ENCODE data around the gene MICALL2.

MICALL2 gene

DNA sequence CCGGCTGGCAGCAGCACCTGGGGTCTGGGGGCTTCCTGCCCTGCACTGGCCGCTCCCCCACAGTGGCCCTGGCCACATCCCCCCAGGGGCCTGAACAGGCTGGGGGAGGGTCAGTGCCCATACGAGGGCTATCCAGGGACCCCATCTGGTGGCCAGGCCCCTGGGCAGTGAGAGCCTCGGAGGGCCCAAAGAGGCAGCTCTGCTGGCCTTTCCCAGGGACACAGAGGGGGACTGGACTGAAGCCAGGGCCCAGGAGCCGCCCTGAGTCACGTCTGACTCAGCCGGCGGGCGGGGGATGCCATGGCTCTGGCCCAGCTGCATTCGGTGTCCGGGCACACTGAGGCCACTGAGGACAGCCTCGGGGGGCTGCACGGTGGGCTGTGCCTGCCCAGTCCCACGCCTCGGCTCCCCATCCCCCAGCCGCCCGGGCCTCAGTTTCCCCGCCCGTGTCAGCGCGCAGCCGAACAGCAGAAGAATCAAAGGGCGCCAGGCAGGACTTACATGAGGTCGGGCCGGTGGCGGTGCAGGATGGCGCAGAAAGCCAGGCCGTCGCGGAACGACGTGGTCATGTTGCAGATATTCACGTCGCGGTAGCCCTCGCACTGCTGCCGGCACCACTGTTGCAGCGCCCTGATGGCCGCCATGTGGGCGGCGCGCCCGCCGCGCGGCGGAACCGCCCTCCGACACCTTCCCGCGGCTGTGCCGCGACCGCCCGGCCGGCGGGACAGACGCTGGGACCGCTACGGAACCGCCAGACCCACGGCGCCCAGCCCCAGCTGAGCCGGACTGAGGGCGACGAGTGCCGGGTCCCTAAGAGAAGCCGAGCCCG lies at the start of gene MICALL2:
TSS of gene MICALL2 (minus strand) at position 788 of the 829 bp plus-strand sequence. CDS start at position 644, 144 bp downstream.
- DNase-seq: no peak

DNA sequence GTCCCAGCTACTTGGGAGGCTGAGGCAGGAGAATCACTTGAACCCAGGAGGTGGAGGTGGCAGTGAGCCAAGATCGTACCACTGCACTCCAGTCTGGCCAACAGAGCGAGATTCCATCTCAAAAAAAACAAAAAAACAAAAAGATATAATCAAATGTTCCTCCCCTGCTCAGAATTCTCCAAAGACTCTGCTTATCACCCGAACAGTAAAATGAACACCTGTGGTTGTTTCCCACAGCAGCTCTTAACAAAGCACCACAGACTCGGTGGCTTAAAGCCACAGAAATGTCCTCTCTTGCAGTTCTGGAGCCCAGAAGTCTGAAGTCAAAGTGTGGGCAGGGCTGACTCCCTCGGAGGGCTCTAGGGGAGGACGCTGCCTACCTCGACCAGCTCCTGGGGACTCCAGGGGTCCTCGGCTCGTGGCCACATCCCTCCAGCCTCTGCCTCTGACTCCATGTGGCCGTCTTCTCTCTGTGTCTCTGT lies 49.0 kb upstream of the MICALL2 start:
- DNase-seq: no peak

DNA sequence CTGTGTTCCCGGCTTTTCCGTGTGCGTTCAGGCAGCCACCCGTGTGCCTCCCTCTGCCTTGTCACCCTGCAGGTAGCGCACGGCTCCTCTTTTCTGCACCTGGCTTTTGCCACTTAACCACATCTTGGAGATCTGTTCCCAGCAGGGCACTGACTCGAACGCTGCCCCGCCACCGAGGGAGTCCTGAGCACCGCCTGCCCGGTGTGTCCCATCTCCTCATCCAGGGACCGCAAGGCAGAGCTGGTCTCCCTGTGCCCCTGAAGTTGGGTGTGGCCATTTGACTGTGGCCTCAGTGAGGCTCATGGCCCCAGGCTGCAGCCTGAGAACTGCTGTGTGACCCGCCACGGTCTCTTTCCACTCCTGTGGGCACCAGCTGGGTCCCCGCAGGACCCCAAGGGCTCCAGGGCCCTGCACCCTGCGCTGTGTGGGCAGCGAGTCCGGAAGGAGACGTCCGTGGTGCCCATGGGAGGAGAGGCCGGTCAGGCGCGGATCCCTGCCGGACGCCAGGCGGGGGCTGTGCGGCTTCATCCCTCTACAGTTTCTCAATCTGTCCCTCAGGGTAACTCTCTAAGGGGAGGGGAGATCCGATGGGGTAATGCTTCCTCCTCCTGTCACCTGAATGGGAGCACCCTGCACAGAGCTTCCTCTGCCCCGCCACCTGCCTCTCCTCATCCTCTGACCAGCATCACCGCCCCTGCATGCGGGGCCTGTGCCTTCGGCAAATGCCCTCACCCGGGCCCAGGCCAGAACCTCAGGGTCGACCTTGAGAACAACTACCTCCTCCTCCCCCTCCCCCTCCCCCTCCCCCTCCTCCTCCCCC lies 46.7 kb upstream of the MICALL2 start:
- no peak for DNase-seq

DNA sequence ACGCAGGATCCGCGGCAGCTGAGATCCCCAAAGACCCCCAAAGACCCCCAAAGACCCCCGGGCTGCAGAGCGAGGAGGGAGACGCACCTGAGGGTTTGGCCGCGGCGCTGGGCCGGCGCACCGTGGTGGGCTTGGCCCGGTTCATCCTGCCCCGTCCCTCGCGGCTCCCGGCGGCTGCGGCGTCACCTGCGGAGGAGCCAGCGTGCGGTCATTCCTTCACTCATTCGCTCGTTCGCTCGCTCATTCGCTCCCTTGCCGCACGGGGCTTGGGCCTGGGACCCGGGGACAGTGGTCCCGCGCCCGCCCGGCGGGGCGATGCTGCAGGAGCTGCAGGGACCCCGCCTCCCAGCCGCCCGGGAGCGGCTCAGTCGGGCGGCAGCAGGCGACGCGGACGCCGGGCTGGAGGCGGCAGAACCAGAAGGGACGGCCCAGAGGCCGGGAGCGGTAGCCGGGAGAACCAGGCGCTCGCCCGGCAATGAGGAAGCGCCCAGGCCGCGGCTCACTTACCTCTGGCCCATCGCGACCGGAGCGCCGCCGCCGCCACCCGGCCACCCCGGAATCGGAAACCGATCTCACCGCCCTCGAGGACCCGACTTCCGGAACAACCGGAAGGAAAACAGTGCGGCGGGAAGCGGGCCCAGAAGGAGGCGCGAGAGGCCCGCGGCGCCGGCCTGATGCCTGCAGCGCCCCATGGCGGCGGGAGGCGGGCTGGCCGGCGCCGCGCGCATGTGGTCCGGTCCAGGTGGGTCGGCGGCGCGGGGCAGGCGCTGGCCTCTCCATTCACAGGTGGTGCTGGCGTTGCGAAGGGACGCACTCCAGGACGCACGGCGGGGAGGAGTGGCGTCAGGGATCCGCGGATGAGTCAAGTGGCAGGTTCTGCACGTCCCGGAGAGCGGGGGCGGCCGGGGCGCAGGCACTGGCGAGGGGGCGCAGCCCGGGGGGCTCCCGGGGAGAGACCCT lies 44.8 kb upstream of the MICALL2 start, which contains the start of gene INTS1:
TSS of gene INTS1 (minus strand) at position 574 of the 960 bp plus-strand sequence. CDS start at position 145, 429 bp downstream.
- DNase-seq: peak; percentile 80

DNA sequence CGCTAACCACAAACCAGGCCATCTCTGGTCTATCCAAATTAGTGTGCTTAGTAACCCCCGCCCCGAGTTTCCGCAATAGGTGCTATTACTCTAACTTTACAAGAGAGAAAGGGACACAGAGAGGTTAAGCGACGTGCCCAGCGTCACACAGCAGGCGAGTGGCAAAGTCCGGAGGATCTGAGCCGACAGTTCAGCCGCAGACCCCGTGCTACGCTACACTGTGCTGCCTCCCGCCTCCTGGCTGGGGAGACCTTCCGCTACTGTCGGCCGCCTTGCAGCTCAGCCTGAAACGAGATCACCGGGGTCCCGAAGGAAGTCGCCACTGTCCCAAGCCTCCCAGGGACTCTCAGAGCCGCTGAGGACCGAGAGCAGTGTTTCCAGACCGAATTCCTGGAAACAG lies 44.1 kb upstream of the MICALL2 start:
- DNase-seq: no peak

DNA sequence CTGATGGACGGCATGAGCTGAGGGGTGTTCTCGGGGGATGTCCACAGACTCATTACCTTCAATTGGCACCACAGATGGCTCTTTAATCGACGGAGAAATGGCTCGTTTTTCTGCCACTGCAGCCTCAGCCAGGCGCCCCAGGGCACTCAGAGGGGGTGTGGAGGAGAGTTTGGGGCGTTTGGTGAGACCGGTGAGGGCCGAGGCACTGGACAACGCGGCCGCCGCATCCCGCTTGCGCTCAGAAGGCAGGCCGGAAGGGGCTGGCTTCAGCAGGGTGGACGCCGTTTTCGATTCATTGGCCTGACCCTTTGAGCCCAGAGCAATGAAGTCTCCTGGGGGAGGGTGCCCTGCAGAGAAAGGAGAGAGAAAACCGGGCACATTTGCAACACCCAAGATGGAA lies 43.6 kb upstream of the MICALL2 start:
- DNase-seq: no peak

DNA sequence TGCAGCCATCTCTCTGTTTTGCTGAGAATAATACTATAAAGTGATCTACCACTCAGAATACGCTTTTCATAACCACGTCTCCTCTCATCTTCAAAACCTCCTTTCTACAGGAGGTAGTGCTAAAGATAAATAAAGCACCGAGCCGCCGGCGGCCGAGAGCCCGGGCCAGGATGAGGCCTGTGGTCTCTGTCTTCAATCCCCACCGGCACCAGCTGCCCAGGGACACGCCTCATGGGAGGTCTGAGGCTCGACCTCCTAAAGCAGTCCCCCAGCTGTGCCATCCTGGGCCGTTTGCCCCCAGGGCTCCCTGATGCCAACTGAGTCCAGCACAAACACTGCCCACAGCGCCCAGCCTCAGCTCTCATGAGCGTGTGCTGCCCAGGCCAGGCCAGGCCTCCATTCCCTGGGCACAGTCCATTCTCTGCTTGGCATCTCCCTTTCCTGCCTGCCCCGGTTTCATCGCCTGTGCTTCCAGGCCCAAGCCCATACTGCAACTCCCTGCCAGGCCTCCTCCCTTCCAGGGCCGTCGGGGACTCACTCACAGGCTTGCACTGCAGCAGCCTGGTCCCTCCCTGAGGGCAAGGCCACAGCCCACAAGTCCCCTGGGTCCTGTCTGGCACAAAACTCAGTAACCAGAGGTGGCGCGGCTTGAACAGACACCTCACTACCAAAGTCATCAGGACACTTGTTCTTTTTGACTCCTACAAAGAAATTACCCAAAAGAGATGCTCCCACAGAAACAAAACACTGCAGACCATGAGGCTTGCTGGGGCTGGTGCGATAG lies 42.4 kb upstream of the MICALL2 start:
- no peak for DNase-seq

DNA sequence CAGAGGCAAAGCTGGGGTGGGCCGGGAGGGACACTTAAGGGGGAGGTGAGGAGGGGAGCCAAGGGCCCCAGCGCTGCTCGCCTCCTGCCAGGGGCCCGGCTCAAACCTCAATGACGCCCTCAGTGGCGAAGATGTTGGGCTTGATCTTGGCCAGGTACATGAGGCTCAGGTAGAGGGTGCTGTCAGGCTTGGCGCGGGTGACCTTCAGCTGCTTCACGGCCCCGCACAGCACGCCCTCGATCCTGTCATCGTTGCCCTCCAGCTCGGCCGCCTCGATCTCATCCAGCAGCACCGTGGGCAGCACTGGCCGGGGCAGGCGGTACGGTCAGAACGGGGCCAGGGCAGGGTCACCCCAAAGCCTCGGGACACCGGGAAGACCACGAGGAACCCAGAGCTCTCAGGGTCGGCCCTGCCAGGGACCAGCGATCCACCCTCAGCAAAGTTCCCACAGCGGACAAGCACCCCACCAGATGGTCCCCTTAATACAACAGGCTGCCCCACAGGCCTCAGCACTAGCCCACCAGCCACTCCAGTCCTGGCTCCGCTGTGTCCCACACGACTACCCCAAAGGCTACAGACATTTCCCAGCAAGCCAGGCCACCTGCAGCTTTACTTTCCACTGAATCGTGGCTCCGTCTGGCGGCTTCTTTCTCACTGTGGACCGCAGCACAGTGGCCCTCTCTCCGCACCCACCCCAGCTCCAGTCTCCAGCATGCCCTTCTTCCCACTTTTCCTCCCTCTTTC lies 41.0 kb upstream of the MICALL2 start:
- DNase-seq: no peak

DNA sequence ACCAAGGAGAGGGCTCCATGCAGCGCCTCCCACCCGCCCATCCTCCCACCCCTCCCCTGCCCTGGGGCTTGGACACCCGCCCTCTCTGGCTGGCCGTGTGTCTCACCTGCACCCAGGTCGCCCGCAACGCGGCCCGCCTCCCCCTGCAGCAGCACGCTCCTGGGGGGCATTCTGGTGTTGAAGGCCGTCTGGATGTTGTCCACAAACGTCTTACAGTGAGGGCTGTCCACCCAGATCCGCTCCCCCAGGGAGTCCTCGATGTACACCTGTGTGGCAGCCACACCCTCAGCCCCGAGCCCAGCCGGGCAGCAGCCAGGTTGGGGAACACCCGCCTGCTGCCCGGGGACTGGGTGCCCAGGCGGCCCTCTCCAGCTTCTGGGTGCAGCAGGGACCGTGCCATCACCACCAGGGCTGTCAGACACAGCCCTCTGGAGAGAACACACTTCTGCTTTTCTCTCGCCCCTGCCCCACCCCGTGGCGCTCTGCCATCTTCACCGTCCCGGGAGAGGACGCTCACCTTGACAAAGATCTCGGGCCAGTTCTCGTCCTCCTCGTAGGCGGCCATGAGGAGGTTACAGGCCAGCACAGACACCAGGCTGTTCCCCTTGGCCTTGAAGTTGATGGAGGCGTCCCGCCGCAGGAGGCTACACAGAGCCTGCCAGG lies 40.2 kb upstream of the MICALL2 start:
- no peak for DNase-seq

DNA sequence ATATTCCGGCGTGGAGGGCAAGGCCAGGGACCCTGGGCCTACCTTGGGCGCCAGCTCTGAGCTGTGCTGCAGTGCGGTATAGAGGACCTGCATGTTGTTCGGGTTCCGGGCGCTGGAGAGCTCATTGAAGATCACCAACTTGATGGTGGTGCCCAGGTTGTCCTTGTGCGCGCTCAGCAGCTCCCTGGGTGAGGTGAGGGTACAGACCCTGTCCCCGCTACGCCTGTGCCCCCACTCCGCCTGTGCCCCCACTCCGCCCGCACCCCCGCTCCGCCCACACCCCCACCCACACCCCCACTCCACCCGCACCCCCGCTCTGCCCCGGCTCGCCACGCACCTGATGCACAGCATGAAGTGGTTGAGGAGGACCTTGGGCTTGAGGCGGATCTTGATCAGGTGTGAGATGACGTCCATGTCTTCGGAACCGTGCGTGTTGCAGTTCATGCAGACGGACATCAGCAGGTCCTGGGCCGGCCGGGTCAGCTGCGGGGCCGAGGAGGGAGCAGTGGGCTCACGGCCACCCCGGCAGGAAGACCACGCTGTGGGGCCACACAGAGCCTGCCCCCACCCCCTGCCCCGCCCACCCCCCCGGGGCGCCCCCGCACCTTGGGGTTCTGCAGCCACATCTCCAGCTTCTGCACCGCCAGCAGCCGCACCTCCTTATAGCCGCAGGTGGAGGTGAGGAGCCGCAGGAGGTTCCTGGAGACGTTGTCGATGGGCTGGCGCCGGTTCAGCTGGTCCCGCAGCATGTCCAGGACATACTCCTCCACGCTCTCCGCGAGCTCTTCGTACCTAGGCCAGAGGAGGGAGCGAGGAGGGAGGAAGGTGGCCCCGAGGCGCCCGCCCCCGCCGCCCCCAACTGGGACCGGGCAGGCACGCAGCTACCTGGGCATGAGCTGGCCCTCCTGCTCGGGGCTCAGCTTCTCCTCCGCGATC lies 39.4 kb upstream of the MICALL2 start:
- DNase-seq: no peak

DNA sequence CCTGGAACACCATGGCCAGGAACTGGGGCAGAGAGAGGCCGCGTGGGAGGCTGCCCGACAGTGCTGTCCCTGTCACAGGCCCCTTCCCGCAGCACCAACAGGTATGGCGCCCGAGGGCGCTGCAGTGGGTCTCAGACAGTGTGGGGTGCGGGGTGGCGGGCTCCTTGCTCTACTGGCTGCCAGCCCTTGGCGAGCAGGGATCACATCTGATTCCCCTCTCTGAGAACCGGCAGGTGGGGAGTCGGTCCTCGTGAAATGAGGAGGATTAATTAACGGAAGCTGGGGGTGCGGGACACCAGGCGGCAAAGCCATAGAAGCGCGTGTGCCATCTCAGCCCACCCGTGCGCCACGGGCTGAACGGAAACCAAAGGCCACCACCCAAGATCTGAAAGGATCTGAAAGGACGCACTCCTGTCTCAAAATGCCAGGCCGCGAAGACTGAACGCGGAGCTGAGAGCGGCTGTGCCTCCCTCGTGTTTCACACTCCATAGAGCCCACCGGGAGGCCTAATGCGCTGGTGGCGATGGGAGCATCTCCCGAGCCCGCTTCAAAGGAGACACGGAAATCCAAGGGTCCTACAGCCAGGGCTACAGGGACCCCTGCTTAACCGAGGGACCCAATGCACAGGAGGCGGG lies 38.1 kb upstream of the MICALL2 start:
- no peak for DNase-seq

DNA sequence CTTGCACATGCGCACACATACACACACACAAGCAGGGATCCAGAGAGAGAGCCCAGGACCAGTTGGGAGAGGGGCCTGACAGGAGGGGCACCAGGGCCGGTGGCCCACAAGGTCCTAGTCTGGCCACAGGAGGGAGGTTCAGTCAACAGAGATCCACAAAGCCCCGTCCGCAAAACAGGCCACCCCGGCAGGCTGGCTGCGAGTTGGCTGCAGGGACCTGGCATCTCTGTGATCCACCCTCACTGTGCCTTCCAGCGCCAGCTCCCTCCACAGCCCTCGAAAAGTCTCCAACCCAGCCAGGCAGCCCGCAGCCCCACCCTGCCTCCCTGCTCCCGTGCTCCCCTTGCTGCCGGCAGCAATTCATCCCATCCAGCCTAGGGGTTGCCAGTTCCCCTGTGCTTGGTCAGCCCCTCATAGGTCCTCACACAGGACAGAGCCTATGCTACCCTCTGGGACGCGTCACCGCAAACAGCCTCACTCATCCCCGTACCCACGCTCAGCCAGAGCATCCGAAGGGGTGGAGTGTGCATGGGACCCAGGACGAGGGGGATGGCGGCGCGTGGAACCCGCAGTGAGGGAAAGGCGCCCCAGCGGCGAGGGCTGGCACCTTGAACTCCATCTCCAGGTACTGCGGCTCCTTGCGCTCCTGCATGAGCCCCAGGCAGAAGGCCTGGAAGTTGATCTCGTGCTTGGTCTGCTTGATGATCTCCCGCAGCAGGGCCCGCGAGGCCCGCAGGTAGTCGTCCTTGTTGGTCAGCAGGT lies 37.4 kb upstream of the MICALL2 start:
- no peak for DNase-seq

DNA sequence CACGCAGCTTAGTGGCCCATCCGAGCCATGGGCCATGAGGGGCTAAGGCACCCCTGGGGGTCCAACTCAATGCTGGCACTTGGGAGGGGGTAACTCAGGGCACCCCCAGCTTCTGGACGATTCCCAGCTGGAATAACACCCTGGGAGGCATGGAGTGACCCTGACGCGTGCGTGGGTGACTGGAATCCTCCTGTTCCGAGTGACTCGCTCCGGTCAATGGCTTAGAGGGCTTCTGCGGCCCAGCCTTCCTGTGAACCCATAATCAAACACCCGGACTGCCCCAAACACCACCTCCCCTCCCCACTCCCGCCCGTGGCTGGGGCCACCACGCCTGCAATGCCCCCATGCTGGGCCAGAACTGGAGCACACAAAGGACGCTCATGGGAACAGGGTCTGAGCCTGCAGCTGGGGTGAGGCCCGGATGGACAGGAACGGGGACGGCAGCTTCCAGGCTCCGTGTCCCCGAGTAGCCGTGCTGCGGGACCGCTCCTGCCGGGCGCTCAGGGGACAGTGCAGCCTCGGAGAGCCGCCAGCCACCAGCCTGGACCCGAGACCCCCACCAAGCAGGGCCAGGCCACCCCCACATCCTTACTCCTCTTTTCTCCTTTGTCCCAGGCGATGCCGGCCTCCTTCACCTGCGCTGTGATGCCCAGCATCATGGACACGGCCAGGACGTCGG lies 36.4 kb upstream of the MICALL2 start:
- DNase-seq: no peak

DNA sequence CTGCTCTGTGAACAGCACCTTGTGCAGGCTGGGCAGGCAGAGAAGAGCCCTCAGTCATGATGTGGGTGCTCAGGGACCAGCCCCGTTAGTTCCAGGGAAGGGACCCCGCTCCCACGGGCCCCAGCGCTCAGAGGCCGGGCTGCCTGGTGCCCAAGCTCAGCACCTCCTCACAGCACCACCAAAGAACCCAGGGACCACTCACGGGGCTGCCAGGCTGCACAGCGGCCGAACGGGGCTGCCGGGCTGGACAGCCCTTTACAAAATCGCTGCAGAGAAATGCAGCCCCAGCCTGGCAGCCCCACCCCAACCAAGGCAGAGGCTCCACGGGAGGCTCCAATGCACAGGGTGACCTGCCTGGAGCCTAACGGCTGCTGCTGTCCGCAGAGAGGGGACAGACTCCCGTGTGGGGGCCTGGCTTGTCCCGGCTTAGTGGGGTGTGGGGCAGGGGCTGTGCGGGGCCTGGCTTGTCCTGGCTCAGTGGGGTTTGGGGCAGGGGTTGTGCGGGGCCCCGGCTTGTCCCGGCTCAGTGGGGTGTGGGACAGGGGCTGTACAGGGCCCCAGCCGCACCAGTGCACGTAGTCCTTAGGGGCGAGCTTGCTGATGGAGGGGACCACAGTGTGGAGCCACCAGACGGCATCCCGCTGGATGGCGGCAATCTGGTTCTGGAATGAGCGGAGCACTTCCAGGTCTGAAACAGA lies 35.7 kb upstream of the MICALL2 start:
- no peak for DNase-seq

DNA sequence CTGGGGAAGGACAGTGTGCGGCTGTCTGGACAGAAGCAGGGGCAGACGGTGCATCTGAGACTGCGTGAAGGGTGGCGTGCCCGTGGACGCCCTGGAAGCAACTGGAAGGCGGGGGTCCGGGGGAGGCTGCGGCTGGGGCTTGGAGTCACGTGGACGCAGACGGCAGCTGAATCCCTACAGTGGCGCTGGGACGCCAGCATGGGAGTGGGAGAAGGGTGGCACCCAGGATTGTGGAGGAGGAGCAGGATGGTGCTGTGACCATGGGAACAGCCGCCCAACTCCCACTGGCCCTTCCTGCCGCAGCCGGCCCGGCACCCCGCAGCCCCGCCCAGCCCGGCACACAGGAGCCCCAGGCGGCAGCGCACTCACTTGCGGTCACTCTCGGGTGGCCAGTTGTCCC lies 35.2 kb upstream of the MICALL2 start:
- no peak for DNase-seq

DNA sequence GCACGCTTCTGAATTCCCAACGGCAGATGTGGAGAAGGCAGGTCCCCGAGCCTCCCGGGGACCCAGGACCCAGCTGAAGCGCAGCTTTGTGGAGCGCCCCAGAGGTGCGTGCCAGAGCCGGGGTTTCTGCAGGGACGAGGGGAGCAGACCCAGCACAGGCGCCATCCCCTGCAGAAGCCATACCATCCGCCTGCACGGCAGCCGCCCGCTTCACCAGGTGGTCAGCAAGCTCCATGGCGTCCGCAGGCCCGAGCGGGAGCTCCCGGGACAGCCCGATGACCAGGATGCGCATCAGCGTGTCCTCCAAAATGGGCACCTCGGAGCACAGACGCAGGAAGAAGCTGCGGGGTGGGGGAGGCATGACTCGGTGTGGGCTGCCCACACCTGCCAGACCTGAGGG lies 34.3 kb upstream of the MICALL2 start:
- DNase-seq: no peak

DNA sequence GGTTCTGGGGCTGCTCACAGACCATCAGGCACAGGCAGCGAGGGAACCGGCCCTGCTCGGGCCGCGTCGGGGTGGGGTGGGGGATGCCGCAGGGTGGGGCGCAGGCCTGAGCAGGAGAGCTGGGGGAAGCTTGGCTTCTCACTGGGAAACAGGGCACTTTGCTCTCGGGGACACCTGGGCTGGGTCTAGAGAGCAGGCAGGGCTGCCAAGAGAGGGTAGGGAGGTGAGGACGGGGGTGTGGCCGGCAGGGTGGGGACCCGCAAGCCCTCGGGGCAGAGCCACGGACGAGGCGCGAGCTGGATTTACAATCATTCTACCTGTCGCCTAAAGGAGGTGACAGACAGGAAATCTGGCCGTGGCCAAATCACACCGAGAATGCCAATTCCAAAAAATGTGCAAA lies 33.9 kb upstream of the MICALL2 start:
- DNase-seq: no peak

Measured in NCI-H2029 treated with DMSO at 0.1 percent for 48 hours (cell line).